AG09319 (cell line): ENCODE results near the gene GGTA1.

Source experiments
- DNase-seq: peaks from one replicate; pipeline ENCODE4 v3.0.0-alpha.2; 2010; ENCODE audit warnings: low read depth; ENCODE audit errors: extremely low read depth
- CTCF ChIP-seq: IDR thresholded peaks from 2 replicates; pipeline ENCODE4 v1.5.1; 2011; ENCODE audit warnings: low read depth, mild to moderate bottlenecking, inconsistent platforms, low read length, moderate library complexity

GGTA1 gene

GRCh38 chr9:121499427-121500164 lies at the start of gene GGTA1:
GGTA1 (minus strand) TSS chr9:121499844; CDS start chr9:121467922, 31,922 bp downstream.
- no peak for DNase-seq
- TF ChIP-seq CTCF, result no peak

GRCh38 chr9:121548666-121549065 lies 49.0 kb upstream of the GGTA1 start:
- no peak for DNase-seq
- no peak for TF ChIP-seq CTCF

GRCh38 chr9:121545875-121546423 lies 46.3 kb upstream of the GGTA1 start:
- TF ChIP-seq CTCF, result peak; percentile 96
- peak; percentile 92 for DNase-seq

- no peak for TF ChIP-seq CTCF
- no peak for DNase-seq
Measured at GRCh38 chr9:121545150-121545874, 45.7 kb upstream of the GGTA1 start.

GRCh38 chr9:121542025-121542424 lies 42.4 kb upstream of the GGTA1 start:
- no peak for DNase-seq
- no peak for TF ChIP-seq CTCF

GRCh38 chr9:121541256-121541655 lies 41.6 kb upstream of the GGTA1 start:
- no peak for DNase-seq
- no peak for TF ChIP-seq CTCF

GRCh38 chr9:121538221-121538620 lies 38.6 kb upstream of the GGTA1 start:
- no peak; the same call in 1 of the 2 replicates for TF ChIP-seq CTCF
- DNase-seq, result no peak
